GM12864 (cell line): Measurements from ENCODE around the gene ELK4.

Experiments
- DNase-seq: peaks from one replicate; pipeline ENCODE4 v3.0.0-alpha.2; 2011; ENCODE audit warnings: low read depth
- H3K4me3 ChIP-seq: 2 replicates; pipeline ENCODE4 v1.5.1; 2011; ENCODE audit warnings: mild to moderate bottlenecking, low read depth, low read length, control low read depth
- TF ChIP-seq, protein P1 (sequence below): IDR thresholded peaks from 2 replicates; pipeline ENCODE4 v1.5.1; 2011; ENCODE audit warnings: low read depth, mild to moderate bottlenecking, moderate library complexity, low read length, control low read depth, inconsistent platforms; ENCODE audit errors: missing control alignments

Gene ELK4

DNA sequence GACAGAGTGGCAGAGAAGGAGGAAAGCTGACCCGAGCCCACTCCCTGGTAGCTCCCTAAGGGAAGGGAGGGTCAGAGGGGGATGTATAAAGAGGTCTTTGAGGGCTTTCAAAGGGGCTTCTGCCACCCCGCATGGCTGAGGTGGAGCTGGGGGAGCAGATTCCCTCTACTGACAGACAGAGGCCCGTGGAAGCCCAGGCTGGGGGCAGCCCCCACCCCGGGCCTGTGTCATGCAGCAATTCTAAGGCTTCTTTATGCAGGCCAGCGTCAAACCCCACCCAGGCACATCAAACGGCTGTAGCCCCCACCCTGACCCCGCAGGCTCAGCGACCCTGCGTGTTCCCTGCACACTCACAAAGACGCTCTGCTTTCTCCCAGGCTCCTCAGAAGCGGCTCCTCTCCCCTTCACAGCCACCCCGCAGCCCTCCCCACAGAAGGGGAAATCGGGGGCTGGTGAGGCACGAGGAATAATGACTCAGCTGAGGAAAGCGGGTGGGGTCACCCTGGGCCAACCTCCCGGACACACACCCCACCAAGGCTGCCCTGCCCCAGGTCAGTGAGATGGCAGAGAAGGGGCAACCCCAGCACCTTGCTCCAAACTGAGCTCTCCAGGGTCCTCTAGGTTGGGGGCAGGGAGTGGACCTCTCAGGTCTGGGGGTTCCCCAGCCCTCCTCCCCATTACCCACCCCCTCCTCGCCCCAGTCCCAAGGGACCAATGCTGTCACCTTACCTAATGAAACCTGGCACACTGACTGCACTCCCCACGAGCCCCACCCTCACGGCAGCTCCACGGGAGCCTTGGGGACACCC, 37.7 kb upstream of the ELK4 start:
- no peak overlapping the region for H3K4me3 ChIP-seq
- no peak for DNase-seq
- TF ChIP-seq, protein P1, sequence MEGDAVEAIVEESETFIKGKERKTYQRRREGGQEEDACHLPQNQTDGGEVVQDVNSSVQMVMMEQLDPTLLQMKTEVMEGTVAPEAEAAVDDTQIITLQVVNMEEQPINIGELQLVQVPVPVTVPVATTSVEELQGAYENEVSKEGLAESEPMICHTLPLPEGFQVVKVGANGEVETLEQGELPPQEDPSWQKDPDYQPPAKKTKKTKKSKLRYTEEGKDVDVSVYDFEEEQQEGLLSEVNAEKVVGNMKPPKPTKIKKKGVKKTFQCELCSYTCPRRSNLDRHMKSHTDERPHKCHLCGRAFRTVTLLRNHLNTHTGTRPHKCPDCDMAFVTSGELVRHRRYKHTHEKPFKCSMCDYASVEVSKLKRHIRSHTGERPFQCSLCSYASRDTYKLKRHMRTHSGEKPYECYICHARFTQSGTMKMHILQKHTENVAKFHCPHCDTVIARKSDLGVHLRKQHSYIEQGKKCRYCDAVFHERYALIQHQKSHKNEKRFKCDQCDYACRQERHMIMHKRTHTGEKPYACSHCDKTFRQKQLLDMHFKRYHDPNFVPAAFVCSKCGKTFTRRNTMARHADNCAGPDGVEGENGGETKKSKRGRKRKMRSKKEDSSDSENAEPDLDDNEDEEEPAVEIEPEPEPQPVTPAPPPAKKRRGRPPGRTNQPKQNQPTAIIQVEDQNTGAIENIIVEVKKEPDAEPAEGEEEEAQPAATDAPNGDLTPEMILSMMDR: no peak

GRCh38 chr1:205668951-205669340, 37.1 kb upstream of the ELK4 start:
- peak; percentile 59 for DNase-seq
- no peak overlapping the region for H3K4me3 ChIP-seq
- TF ChIP-seq, protein P1: no peak

GRCh38 chr1:205667909-205668643, 36.3 kb upstream of the ELK4 start:
- no peak overlapping the region for H3K4me3 ChIP-seq
- DNase-seq: no peak
- TF ChIP-seq, protein P1: no peak

- DNase-seq: no peak
- TF ChIP-seq, protein P1: no peak
- H3K4me3 ChIP-seq: no peak overlapping the region
Measured at GRCh38 chr1:205666372-205667166, 34.8 kb upstream of the ELK4 start.

DNA sequence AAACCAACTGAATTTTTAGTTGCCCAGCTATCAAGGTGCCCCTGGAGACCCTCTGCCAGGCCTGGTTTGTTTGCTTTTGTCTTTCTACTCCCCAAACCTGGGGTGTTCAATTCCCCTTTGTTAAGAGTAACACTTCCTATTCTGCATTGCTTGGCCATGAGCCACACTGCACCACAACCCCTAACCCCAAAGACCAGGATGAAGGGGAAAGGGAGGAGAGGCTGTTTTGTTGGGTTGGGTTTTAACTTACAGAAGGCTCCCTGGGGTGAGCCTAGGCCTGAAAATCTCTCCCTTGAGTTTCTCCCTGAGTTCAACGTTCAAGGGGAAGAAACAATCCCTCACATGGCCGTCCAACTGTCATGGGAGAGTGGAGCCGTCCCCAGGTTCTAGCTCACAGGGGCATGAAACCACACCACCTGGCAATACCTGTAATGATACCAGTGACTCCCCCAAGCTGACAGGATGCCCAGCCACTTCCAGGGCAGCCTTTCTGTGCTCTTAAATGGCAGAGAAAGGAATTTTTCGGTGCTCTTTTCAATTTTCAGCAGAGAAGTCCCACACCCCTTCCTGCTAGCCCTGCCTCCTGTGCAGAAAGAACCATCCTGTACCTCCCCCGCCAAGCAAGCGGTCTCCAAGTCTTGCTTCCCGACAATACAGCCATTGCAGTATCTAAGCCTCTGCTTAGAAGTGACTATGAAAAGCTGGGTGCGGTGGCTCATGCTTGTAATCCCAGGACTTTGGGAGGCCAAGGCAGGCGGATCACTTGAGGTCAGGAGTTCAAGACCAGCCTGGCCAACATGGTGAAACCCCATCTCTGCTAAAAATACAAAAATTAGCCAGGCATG, 33.6 kb upstream of the ELK4 start:
- no peak overlapping the region for H3K4me3 ChIP-seq
- TF ChIP-seq, protein P1: no peak

DNA sequence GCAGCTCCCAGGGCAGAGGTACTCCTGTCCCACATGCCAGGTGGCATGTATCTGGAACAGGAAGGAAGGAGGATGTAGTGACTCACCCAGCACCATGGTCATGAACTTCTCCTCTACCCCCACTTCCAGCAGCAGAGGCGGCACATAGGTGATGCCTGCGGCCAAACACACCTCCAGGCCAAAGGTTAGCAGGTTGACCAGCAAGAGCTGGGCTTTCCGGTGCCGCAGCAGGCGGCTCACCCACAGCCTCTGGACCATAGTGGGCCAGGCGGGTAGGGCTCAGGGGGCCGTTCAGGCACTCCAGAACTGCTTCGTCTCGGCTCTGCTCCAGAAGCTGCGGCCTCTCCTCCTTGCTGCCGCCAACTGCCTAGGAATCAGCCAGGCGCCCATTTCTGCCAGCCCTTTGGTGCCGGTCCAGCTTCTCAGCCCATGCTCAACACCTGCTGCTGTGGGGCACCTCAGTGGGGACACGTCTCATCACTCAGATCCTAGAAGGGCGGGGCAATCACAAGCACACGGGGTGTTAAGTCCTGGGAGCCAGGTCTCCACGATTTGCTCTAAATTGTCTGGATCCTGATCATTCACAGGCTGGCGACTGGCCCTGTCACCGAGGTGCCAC, 32.7 kb upstream of the ELK4 start:
- TF ChIP-seq, protein P1: no peak
- no peak for DNase-seq
- H3K4me3 ChIP-seq: no peak overlapping the region

More for the DNA sequence above, 33.6 kb upstream of the ELK4 start:
- no peak for DNase-seq
